Smooth muscle cell (in vitro differentiated cells): Measurements from ENCODE around the gene TEX14. TPM values are rescaled to one million over a fixed set of nuclear protein-coding genes. Genes with fewer than 3 reads are reported as not detected.
"Not testable (repeated sequence)": the region's sequence is repeated elsewhere in the genome, so short reads cannot be mapped to it uniquely, and the experiment has no call there.

Source experiments
- DNase-seq: peaks from one replicate; lab custom pipeline; 2025; ENCODE audit not compliant: unreplicated experiment; lab: John Stamatoyannopoulos, UW
- H2AFZ ChIP-seq: fragments of 200-600 bp; sonication (generic); 2 replicates; pipeline ENCODE4 v1.6.0; 2016; ENCODE audit warnings: antibody characterized with exemption, low read depth, mild to moderate bottlenecking
- H3F3A ChIP-seq: fragments of 200-600 bp; sonication (generic); 2 replicates; pipeline ENCODE4 v1.6.0; 2017; ENCODE audit warnings: antibody characterized with exemption, low read depth
- H3K27ac ChIP-seq: fragments of 200-600 bp; sonication (generic); 2 replicates; pipeline ENCODE4 v1.5.1; 2016; ENCODE audit warnings: low read depth, mild to moderate bottlenecking
- H3K27me3 ChIP-seq: fragments of 200-600 bp; sonication (generic); 2 replicates; pipeline ENCODE4 v1.6.1; 2016; ENCODE audit warnings: low read depth, mild to moderate bottlenecking
- H3K36me3 ChIP-seq: fragments of 200-600 bp; sonication (generic); 2 replicates; pipeline ENCODE4 v1.5.1; 2016; ENCODE audit warnings: low read depth
- H3K4me1 ChIP-seq: fragments of 200-600 bp; sonication (generic); 2 replicates; pipeline ENCODE4 v1.5.1; 2016; ENCODE audit warnings: low read depth
- H3K4me2 ChIP-seq: fragments of 200-600 bp; sonication (generic); 2 replicates; pipeline ENCODE4 v1.6.0; 2016; ENCODE audit warnings: mild to moderate bottlenecking
- H3K4me3 ChIP-seq: fragments of 200-600 bp; sonication (generic); 2 replicates; pipeline ENCODE4 v1.5.1; 2016; ENCODE audit warnings: mild to moderate bottlenecking
- H3K79me2 ChIP-seq: fragments of 200-600 bp; sonication (generic); 2 replicates; pipeline ENCODE4 v1.6.0; 2016; ENCODE audit warnings: low read depth, mild to moderate bottlenecking
- H3K9ac ChIP-seq: fragments of 200-600 bp; sonication (generic); 2 replicates; pipeline ENCODE4 v1.6.0; 2016; ENCODE audit warnings: low read depth
- H3K9me3 ChIP-seq: fragments of 200-600 bp; sonication (generic); replicated peaks from 2 replicates; pipeline ENCODE4 v1.5.1; 2016; ENCODE audit warnings: low read depth
- H4K20me1 ChIP-seq: fragments of 200-600 bp; sonication (generic); 2 replicates; pipeline ENCODE4 v1.6.0; 2016; ENCODE audit warnings: low read depth
- WGBS: methylation state at CpG from one replicate; pipeline ENCODE4 v1.1.7; 2016; ENCODE audit warnings: low lambda C conversion rate; 5-methylcytosine and 5-hydroxymethylcytosine counted together
- polyA plus RNA-seq: library from polyadenylated mRNA; unstranded; fragments of >200 nt; fragmentation: Nextera tagmentation; extraction: Ambion mirVana; gene quantifications from 2 replicates; pipeline ENCODE4 v1.2.1, GENCODE V29; 2016
- total RNA-seq: library from RNA; depleted of rRNA; stranded (reverse); fragments of >200 nt; gene quantifications from 2 replicates; pipeline ENCODE4 v1.2.3, GENCODE V29; 2014
- TF ChIP-seq, protein P1 (sequence below): fragments of 200-600 bp; sonication (generic); IDR thresholded peaks from 2 replicates; pipeline ENCODE4 v1.5.1; 2017; ENCODE audit warnings: borderline replicate concordance, mild to moderate bottlenecking, antibody characterized with exemption; ENCODE audit not compliant: insufficient read depth, poor library complexity, severe bottlenecking

TEX14 gene
- total and polyA plus RNA-seq, 2 experiments from 2014 or later: 0.04 TPM; not detected in 1

DNA sequence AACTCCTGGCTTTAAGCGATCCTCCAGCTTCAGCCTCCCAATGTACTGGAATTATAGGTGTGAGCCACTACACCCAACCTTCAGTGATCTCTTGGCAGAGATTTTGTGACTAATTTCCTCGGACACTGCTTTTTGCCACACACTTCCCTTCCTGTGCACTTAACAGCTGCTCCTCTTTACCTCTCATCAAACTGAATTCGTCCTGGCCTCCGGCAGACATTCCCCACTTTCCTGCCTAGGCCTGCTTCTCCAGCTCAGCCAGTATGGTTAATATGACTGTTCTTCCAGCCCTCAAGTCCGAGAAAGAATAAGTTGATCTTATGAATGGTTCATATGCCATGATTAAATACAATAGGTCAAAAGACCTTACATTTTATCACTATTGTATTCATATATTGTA lies 108.4 kb downstream of the TEX14 start:
- Histone ChIP-seq H3K4me1 (no peaks in the 10 kb centered on the region), H3K36me3 (no peaks in the 10 kb centered on the region), H3K27ac (no peak overlapping the region), H3K79me2 (no peaks in the 10 kb centered on the region), H2AFZ (no peak overlapping the region), H3K4me2 (no peak overlapping the region), H3K9me3 (no peaks in the 10 kb centered on the region), H3K4me3 (no peak overlapping the region), H3K9ac (no peak overlapping the region), H3F3A (no peaks in the 10 kb centered on the region), H3K27me3 (no peaks in the 10 kb centered on the region), H4K20me1 (no peaks in the 10 kb centered on the region)
- DNase-seq: no peak
- TF ChIP-seq, protein P1, sequence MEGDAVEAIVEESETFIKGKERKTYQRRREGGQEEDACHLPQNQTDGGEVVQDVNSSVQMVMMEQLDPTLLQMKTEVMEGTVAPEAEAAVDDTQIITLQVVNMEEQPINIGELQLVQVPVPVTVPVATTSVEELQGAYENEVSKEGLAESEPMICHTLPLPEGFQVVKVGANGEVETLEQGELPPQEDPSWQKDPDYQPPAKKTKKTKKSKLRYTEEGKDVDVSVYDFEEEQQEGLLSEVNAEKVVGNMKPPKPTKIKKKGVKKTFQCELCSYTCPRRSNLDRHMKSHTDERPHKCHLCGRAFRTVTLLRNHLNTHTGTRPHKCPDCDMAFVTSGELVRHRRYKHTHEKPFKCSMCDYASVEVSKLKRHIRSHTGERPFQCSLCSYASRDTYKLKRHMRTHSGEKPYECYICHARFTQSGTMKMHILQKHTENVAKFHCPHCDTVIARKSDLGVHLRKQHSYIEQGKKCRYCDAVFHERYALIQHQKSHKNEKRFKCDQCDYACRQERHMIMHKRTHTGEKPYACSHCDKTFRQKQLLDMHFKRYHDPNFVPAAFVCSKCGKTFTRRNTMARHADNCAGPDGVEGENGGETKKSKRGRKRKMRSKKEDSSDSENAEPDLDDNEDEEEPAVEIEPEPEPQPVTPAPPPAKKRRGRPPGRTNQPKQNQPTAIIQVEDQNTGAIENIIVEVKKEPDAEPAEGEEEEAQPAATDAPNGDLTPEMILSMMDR: no peak
- WGBS: 82% methylated on average over 5 of the region's 5 CpGs

DNA sequence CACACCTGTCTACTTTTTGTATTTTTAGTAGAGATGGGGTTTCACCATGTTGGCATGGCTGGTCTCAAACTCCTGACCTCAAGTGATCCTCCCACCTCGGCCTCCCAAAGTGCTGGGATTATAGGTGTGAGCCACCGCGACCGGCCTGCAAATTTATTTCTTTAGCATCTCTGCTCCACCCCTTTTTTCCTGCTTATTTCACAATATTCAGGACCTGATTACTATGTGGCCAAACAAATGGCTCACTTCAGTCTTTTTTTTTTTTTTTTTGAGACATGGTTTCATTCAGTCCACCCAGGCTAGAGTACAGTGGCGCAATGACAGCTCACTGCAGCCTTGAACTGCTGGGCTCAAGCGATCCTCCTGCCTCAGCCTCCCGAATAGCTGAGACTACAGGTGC lies 109.1 kb downstream of the TEX14 start:
- DNase-seq, H3K27me3 ChIP-seq, H3K79me2 ChIP-seq, H3K4me1 ChIP-seq, H4K20me1 ChIP-seq, H3K9ac ChIP-seq, H3F3A ChIP-seq, H3K27ac ChIP-seq, H3K4me3 ChIP-seq, H3K4me2 ChIP-seq, H3K36me3 ChIP-seq, H2AFZ ChIP-seq, H3K9me3 ChIP-seq: not testable (repeated sequence)
- WGBS: 96% methylated on average over 7 of the region's 7 CpGs

DNA sequence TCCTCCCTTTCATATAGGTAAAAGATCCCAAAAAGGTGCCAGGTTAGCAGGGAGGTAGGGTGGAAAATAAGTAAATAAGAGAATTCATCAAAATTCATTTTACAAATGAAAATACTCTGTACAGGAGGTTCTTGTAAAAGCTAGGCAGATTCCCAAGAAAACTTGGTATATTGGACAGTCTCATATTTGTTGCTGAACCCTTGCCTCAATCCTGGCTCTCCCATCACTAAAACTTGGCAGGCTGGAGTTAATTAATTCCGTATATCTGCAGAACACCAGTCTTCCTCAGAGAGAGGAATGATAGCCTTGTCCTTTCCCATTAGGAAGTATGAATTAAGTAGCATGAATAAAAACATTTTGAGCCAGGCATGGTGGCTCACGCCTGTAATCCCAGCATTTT lies 111.2 kb downstream of the TEX14 start:
- no peaks in the 10 kb centered on the region for H3K4me1 ChIP-seq
- no peaks in the 10 kb centered on the region for H3K9me3 ChIP-seq
- TF ChIP-seq, protein P1: no peak
- no peak overlapping the region for H3K4me3 ChIP-seq
- H3K27me3 ChIP-seq: no peaks in the 10 kb centered on the region
- no peak overlapping the region for H2AFZ ChIP-seq
- H3K27ac ChIP-seq: no peak overlapping the region
- no peak overlapping the region for H3K4me2 ChIP-seq
- DNase-seq: no peak
- no peaks in the 10 kb centered on the region for H3F3A ChIP-seq
- H3K36me3 ChIP-seq: no peaks in the 10 kb centered on the region
- H4K20me1 ChIP-seq: no peaks in the 10 kb centered on the region
- WGBS: 93% methylated on average over 2 of the region's 2 CpGs
- no peaks in the 10 kb centered on the region for H3K79me2 ChIP-seq
- no peak overlapping the region for H3K9ac ChIP-seq

DNA sequence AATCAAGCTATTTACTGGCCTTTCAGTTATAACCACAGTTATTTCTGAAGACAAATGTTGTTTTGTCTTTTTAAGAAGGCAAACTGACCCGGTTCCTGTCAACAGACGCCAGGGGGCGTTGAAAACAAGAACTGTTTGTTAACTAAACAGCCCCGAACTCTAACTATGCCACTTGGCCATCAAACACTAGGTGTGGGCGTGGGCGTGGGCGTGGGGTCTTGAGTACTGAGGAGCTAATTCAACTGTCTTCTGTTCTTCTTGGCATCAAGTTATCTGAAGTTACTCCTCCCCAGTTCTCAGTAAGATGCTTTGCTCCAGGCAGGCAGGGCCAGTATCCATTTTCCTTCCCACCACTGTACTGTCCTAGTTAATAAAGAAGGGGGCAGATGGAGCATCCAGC lies 114.1 kb downstream of the TEX14 start:
- Histone ChIP-seq H3K9ac (no peak overlapping the region), H3K9me3 (no peaks in the 10 kb centered on the region), H3K4me3 (no peak overlapping the region), H3K4me1 (no peaks in the 10 kb centered on the region), H3K27me3 (no peaks in the 10 kb centered on the region), H2AFZ (no peak overlapping the region), H3K79me2 (no peaks in the 10 kb centered on the region), H4K20me1 (no peaks in the 10 kb centered on the region), H3F3A (no peaks in the 10 kb centered on the region), H3K4me2 (no peak overlapping the region), H3K36me3 (no peaks in the 10 kb centered on the region), H3K27ac (peak overlapping the region; percentile 71)
- DNase-seq: no peak
- TF ChIP-seq, protein P1: peak; percentile 62
- WGBS: 12% methylated on average over 7 of the region's 7 CpGs
